NCI-H1092 treated with DMSO at 0.1 percent for 48 hours (cell line): ENCODE data around the gene GRID1.

Experiments used
- DNase-seq: peaks from one replicate; lab custom pipeline; 2025; lab: John Stamatoyannopoulos, UW

The GRID1 gene

GRCh38 chr10:86230557-86231180, 135.9 kb downstream of the GRID1 start:
- DNase-seq: no peak

GRCh38 chr10:86229811-86230556, 136.6 kb downstream of the GRID1 start:
- DNase-seq: no peak

- no peak for DNase-seq
Observed at GRCh38 chr10:86229376-86229775, 137.2 kb downstream of the GRID1 start.

- DNase-seq: no peak
Observed at GRCh38 chr10:86227501-86228258, 138.9 kb downstream of the GRID1 start.

GRCh38 chr10:86226781-86227201, 139.8 kb downstream of the GRID1 start:
- DNase-seq: no peak

- no peak for DNase-seq
Observed at GRCh38 chr10:86226016-86226415, 140.6 kb downstream of the GRID1 start.

- no peak for DNase-seq
Observed at GRCh38 chr10:86225103-86225782, 141.4 kb downstream of the GRID1 start.

- no peak for DNase-seq
Observed at GRCh38 chr10:86224354-86225102, 142.1 kb downstream of the GRID1 start.

- DNase-seq: no peak
Observed at GRCh38 chr10:86223256-86223655, 143.3 kb downstream of the GRID1 start.

GRCh38 chr10:86222687-86223086, 143.9 kb downstream of the GRID1 start:
- DNase-seq: no peak

GRCh38 chr10:86222336-86222650, 144.3 kb downstream of the GRID1 start:
- DNase-seq: no peak

- no peak for DNase-seq
Observed at GRCh38 chr10:86221442-86222335, 144.9 kb downstream of the GRID1 start.

GRCh38 chr10:86220626-86221025, 146.0 kb downstream of the GRID1 start:
- DNase-seq: no peak

- DNase-seq: no peak
Observed at GRCh38 chr10:86219271-86219670, 147.3 kb downstream of the GRID1 start.

- DNase-seq: peak; percentile 55
Observed at GRCh38 chr10:86218842-86219241, 147.8 kb downstream of the GRID1 start.

GRCh38 chr10:86218160-86218559, 148.4 kb downstream of the GRID1 start:
- DNase-seq: peak; percentile 77

- no peak for DNase-seq
Observed at GRCh38 chr10:86217371-86218080, 149.1 kb downstream of the GRID1 start.

- no peak for DNase-seq
Observed at GRCh38 chr10:86216886-86217285, 149.7 kb downstream of the GRID1 start.

- no peak for DNase-seq
Observed at GRCh38 chr10:86215712-86216111, 150.9 kb downstream of the GRID1 start.

- DNase-seq: no peak
Observed at GRCh38 chr10:86215046-86215445, 151.5 kb downstream of the GRID1 start.
